HPDE6-E6E7 (cell line): ENCODE results near the gene LECT2.

Experiments used
- DNase-seq: peaks from one replicate; pipeline ENCODE4 v3.0.0; 2011; ENCODE audit warnings: missing footprints; ENCODE audit errors: extremely low spot score

The LECT2 gene

DNA sequence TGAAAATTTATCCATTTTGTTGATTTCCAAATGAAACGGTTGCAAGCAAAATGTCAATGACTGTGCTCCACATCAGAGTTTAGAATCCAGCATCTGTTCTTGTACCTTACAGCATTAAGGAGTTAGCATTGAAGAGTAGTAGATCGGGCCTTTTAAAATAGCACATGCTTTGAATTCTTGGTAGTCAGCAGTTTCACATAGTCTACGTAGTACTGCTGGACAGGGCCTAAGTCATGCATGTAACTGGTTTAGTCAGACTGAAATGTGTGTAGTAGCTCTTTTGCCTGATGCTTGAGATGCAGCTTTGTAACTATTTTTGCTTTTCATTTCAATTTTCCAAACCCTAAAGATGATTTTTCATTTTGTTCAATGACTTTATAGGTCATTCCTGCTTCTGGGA lies 19.8 kb downstream of the LECT2 start:
- no peak for DNase-seq

DNA sequence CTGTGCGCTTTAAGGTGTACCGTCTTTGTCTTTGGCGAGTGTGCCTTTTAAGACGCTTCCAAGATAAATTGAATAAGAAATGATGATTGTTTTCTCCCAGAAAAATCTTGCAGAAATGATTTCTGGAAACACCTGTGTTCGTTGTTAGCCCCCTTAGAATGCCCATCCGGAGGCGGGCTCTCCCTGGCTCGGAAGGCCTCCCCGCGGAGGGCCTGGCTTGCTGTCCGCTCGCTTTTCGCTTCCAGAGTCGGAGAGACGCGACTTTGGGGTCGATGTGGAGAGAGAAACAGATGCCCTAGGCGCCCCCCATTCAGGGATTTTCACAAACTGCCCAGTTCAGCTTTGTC lies 23.9 kb downstream of the LECT2 start:
- DNase-seq, result no peak

GRCh38 chr5:135930029-135930948 lies 24.5 kb downstream of the LECT2 start:
- no peak for DNase-seq

DNA sequence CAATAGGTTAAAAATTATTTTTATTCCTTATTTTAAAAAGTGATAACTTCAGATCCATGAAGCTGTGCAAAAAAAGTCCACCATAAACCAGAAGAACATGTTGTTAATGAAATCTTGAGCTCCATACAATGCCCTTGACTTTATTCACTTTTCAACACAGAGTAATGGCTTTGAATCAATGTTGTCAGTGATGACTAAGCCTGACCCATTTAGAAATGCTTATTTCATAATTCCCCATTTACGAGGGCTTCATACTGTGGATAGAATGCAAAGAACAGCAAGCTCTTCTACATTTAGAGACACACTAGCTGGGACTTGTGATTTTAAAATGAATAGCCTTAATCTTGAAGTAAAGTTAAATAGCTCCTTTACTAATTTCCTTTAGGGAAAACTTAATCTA lies 33.4 kb downstream of the LECT2 start:
- no peak for DNase-seq

- DNase-seq, result no peak
Measured at GRCh38 chr5:135920199-135920598, 34.6 kb downstream of the LECT2 start.

GRCh38 chr5:135916638-135917263 lies 38.0 kb downstream of the LECT2 start:
- no peak for DNase-seq

DNA sequence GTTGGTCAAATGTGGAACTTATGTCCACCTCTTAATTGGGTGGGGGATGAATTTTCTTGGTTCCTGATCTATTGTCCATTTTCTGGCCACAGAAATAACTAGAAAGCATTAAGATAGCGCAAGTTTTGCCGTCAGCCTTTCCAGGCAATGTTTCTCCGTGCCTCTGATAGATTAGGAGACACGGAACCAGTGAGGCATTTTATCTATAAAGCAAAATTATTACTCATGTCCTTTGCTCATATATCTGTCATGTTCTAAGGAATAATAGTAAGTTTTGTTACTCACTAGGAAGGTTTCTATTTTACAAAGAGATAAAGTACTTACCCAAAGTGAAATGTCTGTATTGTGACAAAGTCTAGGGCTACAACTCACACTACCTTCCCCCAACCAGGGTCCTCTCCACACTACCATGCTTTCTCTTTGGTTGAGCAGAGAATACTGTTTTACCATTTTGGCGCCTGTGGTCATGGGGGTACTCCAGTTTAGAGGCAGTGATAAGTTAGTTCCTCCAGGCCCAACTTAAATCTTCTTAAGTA lies 39.2 kb downstream of the LECT2 start:
- DNase-seq, result no peak

DNA sequence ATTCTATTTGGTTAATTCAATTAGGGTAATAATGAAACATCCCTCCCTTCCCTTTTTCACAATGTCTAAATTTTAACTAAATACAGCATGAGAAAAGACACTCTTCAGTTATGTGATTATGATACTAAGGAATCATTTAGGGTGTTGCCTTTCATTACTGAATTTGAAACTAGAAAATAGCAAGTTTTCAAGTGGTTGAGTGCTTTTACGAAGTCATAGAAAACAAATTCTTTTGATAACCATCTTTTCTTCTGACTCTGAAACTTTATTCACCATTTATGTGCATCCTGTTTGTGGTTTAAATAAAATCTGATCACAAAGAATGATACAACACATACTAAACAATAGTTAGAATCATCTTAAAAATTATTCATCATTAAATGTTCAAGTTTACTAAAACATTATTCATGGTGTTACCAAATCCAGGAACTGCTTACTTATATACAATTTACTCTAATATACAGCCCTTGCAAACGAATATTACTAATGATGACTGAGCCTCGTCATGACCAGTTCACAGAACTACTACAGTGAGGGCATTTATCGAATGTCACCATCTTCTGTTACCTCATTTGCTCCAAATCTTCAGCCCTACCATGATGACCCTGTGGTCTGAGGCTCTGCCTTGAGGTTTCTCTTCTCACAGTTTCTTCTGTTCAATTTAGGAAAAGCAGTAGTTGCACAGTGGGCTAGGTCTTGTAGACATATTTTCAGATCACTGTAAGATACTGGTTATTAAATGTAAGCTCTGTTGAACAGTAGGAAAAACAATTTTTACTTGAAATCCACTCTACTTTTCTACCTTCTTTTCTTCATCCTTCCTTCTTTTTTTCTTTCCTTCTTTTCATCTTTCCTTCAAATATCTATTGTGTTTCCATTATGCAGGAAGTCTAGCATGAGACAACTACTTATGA lies 40.8 kb downstream of the LECT2 start:
- DNase-seq, result no peak

- DNase-seq, result no peak
Measured at GRCh38 chr5:135905144-135905543, 49.6 kb downstream of the LECT2 start.

GRCh38 chr5:135901633-135902032 lies 53.1 kb downstream of the LECT2 start:
- no peak for DNase-seq

DNA sequence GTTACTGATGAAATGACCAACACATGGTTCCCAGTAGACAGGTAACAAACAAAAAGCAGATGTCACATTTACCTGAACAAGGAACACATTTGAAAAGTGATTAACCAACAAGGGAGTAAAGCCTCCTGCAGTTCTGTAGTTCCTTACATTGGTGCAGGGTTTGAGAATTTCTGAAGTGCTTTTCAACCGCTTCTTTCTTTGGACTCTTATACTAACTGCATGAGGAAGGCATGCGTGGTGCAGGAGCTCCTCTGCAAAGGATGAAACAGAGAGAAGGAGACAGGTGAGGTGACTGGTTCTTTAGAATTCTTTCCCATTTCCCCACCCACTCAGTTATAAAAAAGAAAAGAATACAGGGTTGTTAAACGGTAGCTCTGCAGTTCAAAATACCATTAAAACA lies 54.5 kb downstream of the LECT2 start:
- no peak for DNase-seq

DNA sequence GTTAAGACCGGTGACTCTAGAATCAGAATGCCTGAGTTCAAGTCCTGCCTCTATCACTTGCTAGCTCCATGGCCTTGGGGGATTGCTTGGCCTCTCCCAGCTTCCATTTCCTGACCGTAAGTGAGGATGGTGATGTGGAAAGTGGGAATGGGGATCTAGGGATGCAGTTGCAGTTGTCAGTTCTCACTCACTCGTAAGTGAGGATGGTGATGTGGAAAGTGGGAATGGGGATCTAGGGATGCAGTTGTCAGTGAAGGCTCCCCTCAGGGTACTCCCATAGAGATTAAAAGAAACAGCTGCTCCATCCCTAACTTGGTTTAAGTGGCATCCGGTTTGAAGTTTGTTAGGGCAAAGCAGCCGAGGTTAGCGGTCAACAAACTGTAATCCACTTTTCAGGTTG lies 56.1 kb downstream of the LECT2 start:
- no peak for DNase-seq
